ENCODE data around the gene TMEM214.

Gene TMEM214

GRCh38 chr2:27050996-27051901 lies 18.5 kb downstream of the TMEM214 start, which contains the start of gene AGBL5:
Gene AGBL5 (plus strand): TSS chr2:27051668. CDS start chr2:27052959, 1,291 bp downstream.
- peak within 1 kb of the TSS; percentile 74 for H3K4me3 ChIP-seq (ENCODE audit: insufficient read depth, low read depth, low read length, poor library complexity, severe bottlenecking)
- no peaks in the 10 kb centered on the region for H3K36me3 ChIP-seq (ENCODE audit: control insufficient read depth, insufficient read depth, low read length)
- no peaks in the 10 kb centered on the region for H3K27me3 ChIP-seq (replicated peaks; ENCODE audit: control insufficient read depth, insufficient read depth, low read length, poor library complexity, severe bottlenecking)
- peak; percentile 92 to 96 (median 95) for DNase-seq
- peaks cover 5% of the 10 kb centered on the region for H3K4me1 ChIP-seq (ENCODE audit: control insufficient read depth, insufficient read depth, low read length, poor library complexity, severe bottlenecking)
- no peaks in the 10 kb centered on the region for H3K9me3 ChIP-seq (ENCODE audit: control insufficient read depth, low read length)
- H3K27ac ChIP-seq (ENCODE audit: insufficient read depth, low read length, poor library complexity, severe bottlenecking): peak within 1 kb of the TSS; percentile 83

- no peaks in the 10 kb centered on the region for H3K36me3 ChIP-seq (ENCODE audit: control insufficient read depth, insufficient read depth, low read length)
- DNase-seq: no peak
- peak overlapping the region; percentile 83 for H3K27ac ChIP-seq (ENCODE audit: insufficient read depth, low read length, poor library complexity, severe bottlenecking)
- H3K27me3 ChIP-seq (replicated peaks; ENCODE audit: control insufficient read depth, insufficient read depth, low read length, poor library complexity, severe bottlenecking): no peaks in the 10 kb centered on the region
- H3K4me1 ChIP-seq (ENCODE audit: control insufficient read depth, insufficient read depth, low read length, poor library complexity, severe bottlenecking): peaks cover 5% of the 10 kb centered on the region
- peak overlapping the region; percentile 74 for H3K4me3 ChIP-seq (ENCODE audit: insufficient read depth, low read depth, low read length, poor library complexity, severe bottlenecking)
- no peaks in the 10 kb centered on the region for H3K9me3 ChIP-seq (ENCODE audit: control insufficient read depth, low read length)
These were observed 19.3 kb downstream of the TMEM214 start for GRCh38 chr2:27051902-27052645.

- no peak for DNase-seq
- no peak overlapping the region for H3K4me3 ChIP-seq (ENCODE audit: insufficient read depth, low read depth, low read length, poor library complexity, severe bottlenecking)
- H3K27me3 ChIP-seq (replicated peaks; ENCODE audit: control insufficient read depth, insufficient read depth, low read length, poor library complexity, severe bottlenecking): no peaks in the 10 kb centered on the region
- no peak overlapping the region for H3K27ac ChIP-seq (ENCODE audit: insufficient read depth, low read length, poor library complexity, severe bottlenecking)
- peaks cover 5% of the 10 kb centered on the region for H3K4me1 ChIP-seq (ENCODE audit: control insufficient read depth, insufficient read depth, low read length, poor library complexity, severe bottlenecking)
- H3K36me3 ChIP-seq (ENCODE audit: control insufficient read depth, insufficient read depth, low read length): no peaks in the 10 kb centered on the region
- H3K9me3 ChIP-seq (ENCODE audit: control insufficient read depth, low read length): no peaks in the 10 kb centered on the region
These were observed 20.6 kb downstream of the TMEM214 start for GRCh38 chr2:27053321-27053720.

- Histone ChIP-seq H3K27me3 (replicated peaks; ENCODE audit: control insufficient read depth, insufficient read depth, low read length, poor library complexity, severe bottlenecking) (no peaks in the 10 kb centered on the region), H3K27ac (ENCODE audit: insufficient read depth, low read length, poor library complexity, severe bottlenecking) (no peak overlapping the region), H3K36me3 (ENCODE audit: control insufficient read depth, insufficient read depth, low read length) (no peaks in the 10 kb centered on the region), H3K9me3 (ENCODE audit: control insufficient read depth, low read length) (no peaks in the 10 kb centered on the region), H3K4me3 (ENCODE audit: insufficient read depth, low read depth, low read length, poor library complexity, severe bottlenecking) (no peak overlapping the region), H3K4me1 (ENCODE audit: control insufficient read depth, insufficient read depth, low read length, poor library complexity, severe bottlenecking) (peaks cover 5% of the 10 kb centered on the region)
- DNase-seq: no peak
These were observed 21.0 kb downstream of the TMEM214 start for GRCh38 chr2:27053776-27054175.

GRCh38 chr2:27054721-27055120 lies 22.0 kb downstream of the TMEM214 start:
- peaks cover 3% of the 10 kb centered on the region for H3K4me1 ChIP-seq (ENCODE audit: control insufficient read depth, insufficient read depth, low read length, poor library complexity, severe bottlenecking)
- no peaks in the 10 kb centered on the region for H3K27me3 ChIP-seq (replicated peaks; ENCODE audit: control insufficient read depth, insufficient read depth, low read length, poor library complexity, severe bottlenecking)
- no peak overlapping the region for H3K4me3 ChIP-seq (ENCODE audit: insufficient read depth, low read depth, low read length, poor library complexity, severe bottlenecking)
- H3K27ac ChIP-seq (ENCODE audit: insufficient read depth, low read length, poor library complexity, severe bottlenecking): no peak overlapping the region
- peaks cover 4% of the 10 kb centered on the region for H3K36me3 ChIP-seq (ENCODE audit: control insufficient read depth, insufficient read depth, low read length)
- no peak for DNase-seq
- H3K9me3 ChIP-seq (ENCODE audit: control insufficient read depth, low read length): no peaks in the 10 kb centered on the region

GRCh38 chr2:27057184-27057583 lies 24.4 kb downstream of the TMEM214 start:
- Histone ChIP-seq H3K9me3 (ENCODE audit: control insufficient read depth, low read length) (no peaks in the 10 kb centered on the region), H3K27ac (ENCODE audit: insufficient read depth, low read length, poor library complexity, severe bottlenecking) (no peak overlapping the region), H3K4me1 (ENCODE audit: control insufficient read depth, insufficient read depth, low read length, poor library complexity, severe bottlenecking) (no peaks in the 10 kb centered on the region), H3K4me3 (ENCODE audit: insufficient read depth, low read depth, low read length, poor library complexity, severe bottlenecking) (no peak overlapping the region), H3K36me3 (ENCODE audit: control insufficient read depth, insufficient read depth, low read length) (peaks cover 4% of the 10 kb centered on the region), H3K27me3 (replicated peaks; ENCODE audit: control insufficient read depth, insufficient read depth, low read length, poor library complexity, severe bottlenecking) (no peaks in the 10 kb centered on the region)
- no peak for DNase-seq

GRCh38 chr2:27058210-27058609 lies 25.4 kb downstream of the TMEM214 start:
- DNase-seq: no peak
- no peak overlapping the region for H3K4me3 ChIP-seq (ENCODE audit: insufficient read depth, low read depth, low read length, poor library complexity, severe bottlenecking)
- no peaks in the 10 kb centered on the region for H3K27me3 ChIP-seq (replicated peaks; ENCODE audit: control insufficient read depth, insufficient read depth, low read length, poor library complexity, severe bottlenecking)
- H3K27ac ChIP-seq (ENCODE audit: insufficient read depth, low read length, poor library complexity, severe bottlenecking): no peak overlapping the region
- H3K4me1 ChIP-seq (ENCODE audit: control insufficient read depth, insufficient read depth, low read length, poor library complexity, severe bottlenecking): no peaks in the 10 kb centered on the region
- H3K36me3 ChIP-seq (ENCODE audit: control insufficient read depth, insufficient read depth, low read length): peaks cover 4% of the 10 kb centered on the region
- H3K9me3 ChIP-seq (ENCODE audit: control insufficient read depth, low read length): no peaks in the 10 kb centered on the region

- Histone ChIP-seq H3K27me3 (replicated peaks; ENCODE audit: control insufficient read depth, insufficient read depth, low read length, poor library complexity, severe bottlenecking) (no peaks in the 10 kb centered on the region), H3K4me3 (ENCODE audit: insufficient read depth, low read depth, low read length, poor library complexity, severe bottlenecking) (no peak overlapping the region), H3K36me3 (ENCODE audit: control insufficient read depth, insufficient read depth, low read length) (peaks cover 4% of the 10 kb centered on the region), H3K27ac (ENCODE audit: insufficient read depth, low read length, poor library complexity, severe bottlenecking) (no peak overlapping the region), H3K9me3 (ENCODE audit: control insufficient read depth, low read length) (no peaks in the 10 kb centered on the region), H3K4me1 (ENCODE audit: control insufficient read depth, insufficient read depth, low read length, poor library complexity, severe bottlenecking) (no peaks in the 10 kb centered on the region)
- DNase-seq: no peak
These were observed 26.5 kb downstream of the TMEM214 start for GRCh38 chr2:27059141-27059820.

- no peaks in the 10 kb centered on the region for H3K9me3 ChIP-seq (ENCODE audit: control insufficient read depth, low read length)
- H3K36me3 ChIP-seq (ENCODE audit: control insufficient read depth, insufficient read depth, low read length): peaks cover 4% of the 10 kb centered on the region
- no peaks in the 10 kb centered on the region for H3K4me1 ChIP-seq (ENCODE audit: control insufficient read depth, insufficient read depth, low read length, poor library complexity, severe bottlenecking)
- H3K27me3 ChIP-seq (replicated peaks; ENCODE audit: control insufficient read depth, insufficient read depth, low read length, poor library complexity, severe bottlenecking): no peaks in the 10 kb centered on the region
- no peak overlapping the region for H3K4me3 ChIP-seq (ENCODE audit: insufficient read depth, low read depth, low read length, poor library complexity, severe bottlenecking)
- no peak for DNase-seq
- no peak overlapping the region for H3K27ac ChIP-seq (ENCODE audit: insufficient read depth, low read length, poor library complexity, severe bottlenecking)
These were observed 27.6 kb downstream of the TMEM214 start for GRCh38 chr2:27060323-27060722.

All from effector memory CD4-positive, alpha-beta T cell (primary cell).